A549 (cell line): ENCODE data around the gene PDGFA. TPM values are rescaled to one million over a fixed set of nuclear protein-coding genes. Genes with fewer than 3 reads are reported as not detected.

Source experiments
- ATAC-seq, 2 experiments: fragments of 200-7000 bp in 1 of 2; fragments of >200 bp in 1 of 2; cut with Nextera tagmentation in 1 of 2; cut with Tn5 transposase in 1 of 2; 3 replicates each; pipeline versions ENCODE4 v1.8.0 to v1.9.1; 2018 to 2020; ENCODE audit warnings: mild to moderate bottlenecking in 1 of 2, moderate library complexity in 1 of 2
- CTCF ChIA-PET: fragments of 300-600 bp; sonication (Branson Sonifier 250); formaldehyde crosslinking; extraction: SDS; loops from one replicate; lab custom pipeline; 2021; ENCODE audit warnings: antibody characterized with exemption, inconsistent platforms; lab: Yijun Ruan, JAX
- POLR2A ChIA-PET: fragments of 350-600 bp; formaldehyde crosslinking; extraction: SDS; loops from one replicate; lab custom pipeline; 2021; ENCODE audit warnings: antibody characterized with exemption, inconsistent platforms; lab: Yijun Ruan, JAX
- DNase-seq, 2 experiments: peaks; one replicate each; pipeline versions ENCODE4 v3.0.0 to v3.0.0-alpha.2; 2011 to 2016; ENCODE audit warnings: low read depth in 1 of 2, low spot score in 1 of 2
- FAIRE-seq: peaks from 2 replicates; lab custom pipeline; 2011; peaks lifted over from hg19 to GRCh38; lab: Jason Lieb, UNC
- H3K27ac ChIP-seq, 2 experiments: fragments of >200 bp; sonication (Bioruptor Twin); formaldehyde crosslinking; 3 replicates each; pipeline ENCODE4 v1.5.1; 2016 to 2017
- H3K4me1 ChIP-seq: fragments of >200 bp; sonication (Bioruptor Twin); formaldehyde crosslinking; 3 replicates; pipeline ENCODE4 v1.6.1; 2016
- H3K4me2 ChIP-seq: fragments of >200 bp; sonication (Bioruptor Twin); formaldehyde crosslinking; 3 replicates; pipeline ENCODE4 v1.6.1; 2016
- H3K4me3 ChIP-seq: fragments of >200 bp; sonication (Bioruptor Twin); formaldehyde crosslinking; 3 replicates; pipeline ENCODE4 v1.5.1; 2016
- H3K9me3 ChIP-seq: fragments of >200 bp; sonication (Bioruptor Twin); formaldehyde crosslinking; 3 replicates; pipeline ENCODE4 v1.6.1; 2016
- ATOH8 ChIP-seq: fragments of 250-450 bp; sonication (Bioruptor Pico); IDR thresholded peaks from 2 replicates; pipeline ENCODE4 v1.5.0; 2020; ENCODE audit warnings: low read depth, mild to moderate bottlenecking, moderate library complexity
- CBX2 ChIP-seq: fragments of 200-600 bp; sonication (generic); IDR thresholded peaks from 2 replicates; pipeline ENCODE4 v1.6.1; 2016; ENCODE audit warnings: low read depth, mild to moderate bottlenecking, borderline replicate concordance
- CTCF ChIP-seq: fragments of >200 bp; sonication (Bioruptor Twin); formaldehyde crosslinking; IDR thresholded peaks from 3 replicates; pipeline ENCODE4 v1.5.1; 2016
- FOSB ChIP-seq: fragments of 250-450 bp; sonication (Bioruptor Pico); IDR thresholded peaks from 2 replicates; pipeline ENCODE4 v1.5.0; 2020; ENCODE audit warnings: mild to moderate bottlenecking, moderate library complexity
- FOXS1 ChIP-seq: fragments of 250-450 bp; sonication (Bioruptor Pico); IDR thresholded peaks from 2 replicates; pipeline ENCODE4 v1.5.0; 2020; ENCODE audit warnings: mild to moderate bottlenecking, moderate library complexity
- HES2 ChIP-seq: fragments of >200 bp; sonication (Bioruptor Twin); formaldehyde crosslinking; IDR thresholded peaks from 2 replicates; pipeline ENCODE4 v1.6.1; 2016
- HOXB13 ChIP-seq: fragments of 250-450 bp; sonication (Bioruptor Pico); IDR thresholded peaks from 2 replicates; pipeline ENCODE4 v1.5.0; 2020; ENCODE audit warnings: low read depth, mild to moderate bottlenecking, moderate library complexity
- HOXB5 ChIP-seq: fragments of 250-450 bp; sonication (Bioruptor Pico); IDR thresholded peaks from 2 replicates; pipeline ENCODE4 v1.5.0; 2020; ENCODE audit warnings: mild to moderate bottlenecking, moderate library complexity
- KDM5A ChIP-seq: fragments of 200-600 bp; sonication (generic); IDR thresholded peaks from 2 replicates; pipeline ENCODE4 v1.6.1; 2016; ENCODE audit warnings: antibody characterized with exemption, mild to moderate bottlenecking
- MAX ChIP-seq: IDR thresholded peaks from 2 replicates; pipeline ENCODE4 v1.6.1; 2012
- PHF8 ChIP-seq: fragments of 200-600 bp; sonication (generic); IDR thresholded peaks from 2 replicates; pipeline ENCODE4 v1.6.1; 2016; ENCODE audit warnings: low read depth, mild to moderate bottlenecking, antibody characterized with exemption, moderate library complexity, borderline replicate concordance
- RCOR1 ChIP-seq: fragments of 150-350 bp; IDR thresholded peaks from 2 replicates; pipeline ENCODE4 v1.6.1; 2014; ENCODE audit warnings: antibody characterized with exemption, low read length, low read depth
- REST ChIP-seq: fragments of 200-600 bp; sonication (generic); IDR thresholded peaks from 2 replicates; pipeline ENCODE4 v1.6.1; 2016; ENCODE audit warnings: antibody characterized with exemption, mild to moderate bottlenecking, moderate library complexity
- RFX5 ChIP-seq: fragments of 450-650 bp; IDR thresholded peaks from 2 replicates; pipeline ENCODE4 v1.7.1; 2014; ENCODE audit warnings: antibody characterized with exemption, mild to moderate bottlenecking, moderate library complexity
- TP53 ChIP-seq: fragments of 250-450 bp; sonication (Bioruptor Pico); IDR thresholded peaks from 2 replicates; pipeline ENCODE4 v1.5.0; 2021; ENCODE audit warnings: mild to moderate bottlenecking, moderate library complexity
- ZFP36 ChIP-seq: fragments of 450-650 bp; IDR thresholded peaks from 2 replicates; pipeline ENCODE4 v1.6.1; 2014; ENCODE audit warnings: borderline replicate concordance; ENCODE audit not compliant: partially characterized antibody
- WGBS: methylation state at CpG from one replicate; pipeline ENCODE4 v1.1.6; 2017; ENCODE audit errors: missing lambda C conversion rate; 5-methylcytosine and 5-hydroxymethylcytosine counted together
- polyA plus RNA-seq, 4 experiments: library from polyadenylated mRNA; depleted of rRNA in 3 of 4; stranded (reverse); fragments of >200 nt; fragmentation: RNase III in 1 of 4; extraction: RNeasy Plus Mini Kit Qiagen cat#74134 plus additional on column Dnase treatment in 1 of 4; gene quantifications; 2 replicates in 3 of 4; 3 replicates in 1 of 4; pipeline ENCODE4 v1.2.3, GENCODE V29; 2011 to 2017

Gene PDGFA
- polyA plus RNA-seq, 2 of the 4 experiments (the other 2 are of a cell fraction) = 12.8 to 14.9 TPM

- TF ChIP-seq FOSB (CRISPR knock-in tag) (no peak), RCOR1 (no peak), MAX (no peak), ZFP36 (no peak)
Measured at GRCh38 chr7:501526-501925, 18.1 kb downstream of the PDGFA start (continued).

GRCh38 chr7:500521-501420 is 18.9 kb downstream of the PDGFA start:
- TF ChIP-seq CTCF (no peak), TP53 (CRISPR knock-in tag) (no peak), PHF8 (no peak), RFX5 (no peak), HOXB13 (CRISPR knock-in tag) (no peak), FOXS1 (CRISPR knock-in tag) (no peak), HOXB5 (no peak), REST (no peak), CBX2 (no peak), ATOH8 (CRISPR knock-in tag) (no peak), HES2 (no peak), KDM5A (no peak)
- ChIA-PET CTCF (interaction anchor here (1.0 kb wide), 1 partner anchor 372 kb away, joined by 4 read pairs; no protein-coding TSS in a partner anchor), POLR2A (no interaction called here)
- no peaks in the 10 kb centered on the region for H3K9me3 ChIP-seq
- no peak for ATAC-seq
- 94% methylated on average over 35 of the region's 35 CpGs for WGBS
- no peak overlapping the region for H3K4me2 ChIP-seq
- no peak overlapping the region for H3K4me3 ChIP-seq
- DNase-seq = no peak
- peaks cover 25% of the 10 kb centered on the region for H3K4me1 ChIP-seq
- no peak overlapping the region for H3K27ac ChIP-seq
- FAIRE-seq = no peak
